Endodermal cell (in vitro differentiated cells): ENCODE data around the gene C17orf67. TPM values are rescaled to one million over a fixed set of nuclear protein-coding genes. Genes with fewer than 3 reads are reported as not detected.

Experiments
- DNase-seq: peaks from one replicate; pipeline ENCODE4 v3.0.0-alpha.2; 2017
- H3K27ac ChIP-seq: 2 replicates; pipeline ENCODE4 v1.5.1; 2013; ENCODE audit warnings: mild to moderate bottlenecking, low read depth, low read length, moderate library complexity
- H3K27me3 ChIP-seq: 2 replicates; pipeline ENCODE4 v1.6.1; 2013; ENCODE audit warnings: mild to moderate bottlenecking, low read length, moderate library complexity; ENCODE audit not compliant: insufficient read depth, control insufficient read depth, poor library complexity, severe bottlenecking
- H3K36me3 ChIP-seq: 2 replicates; pipeline ENCODE4 v1.7.0; 2013; ENCODE audit warnings: mild to moderate bottlenecking, low read length, moderate library complexity; ENCODE audit not compliant: control insufficient read depth, insufficient read depth
- H3K4me1 ChIP-seq: one replicate; pipeline ENCODE4 v1.7.0; 2013; ENCODE audit warnings: low read length; ENCODE audit not compliant: control insufficient read depth, insufficient read depth
- H3K4me3 ChIP-seq: 2 replicates; pipeline ENCODE4 v1.5.1; 2013; ENCODE audit warnings: mild to moderate bottlenecking, low read length, moderate library complexity
- H3K9ac ChIP-seq: 2 replicates; pipeline ENCODE4 v1.6.1; 2013; ENCODE audit warnings: mild to moderate bottlenecking, low read length, moderate library complexity; ENCODE audit not compliant: poor library complexity, severe bottlenecking; ENCODE audit errors: extremely low read depth
- H3K9me3 ChIP-seq: 2 replicates; pipeline ENCODE4 v1.6.1; 2013; ENCODE audit warnings: mild to moderate bottlenecking, low read length, moderate library complexity; ENCODE audit not compliant: control insufficient read depth
- H3K27ac Mint-ChIP-seq: 2 replicates; pipeline ENCODE4 v1.8.0; 2020; ENCODE audit warnings: mixed read lengths
- H3K27me3 Mint-ChIP-seq: 2 replicates; pipeline ENCODE4 v1.8.0; 2021; ENCODE audit warnings: mild to moderate bottlenecking, mixed read lengths; ENCODE audit not compliant: insufficient read depth
- H3K36me3 Mint-ChIP-seq: 2 replicates; pipeline ENCODE4 v1.8.0; 2020; ENCODE audit warnings: low read depth, mixed read lengths
- H3K4me1 Mint-ChIP-seq: 2 replicates; pipeline ENCODE4 v1.8.0; 2020; ENCODE audit warnings: mixed read lengths
- H3K4me3 Mint-ChIP-seq: 2 replicates; pipeline ENCODE4 v1.8.0; 2020; ENCODE audit warnings: mild to moderate bottlenecking, moderate library complexity, mixed read lengths
- H3K9me3 Mint-ChIP-seq: 2 replicates; pipeline ENCODE4 v1.8.0; 2020; ENCODE audit warnings: mild to moderate bottlenecking, mixed read lengths
- CTCF ChIP-seq: fragments of 200-600 bp; sonication (generic); conservative IDR thresholded peaks from 2 replicates; pipeline ENCODE4 v1.5.0; 2021; ENCODE audit warnings: antibody characterized with exemption, mild to moderate bottlenecking
- WGBS, 2 experiments: methylation state at CpG; one replicate each; pipeline versions ENCODE4 v1.1.5 to v1.1.7; 2013; ENCODE audit warnings: missing lambda C conversion rate in 2 of 2, mixed read lengths in 1 of 2; ENCODE audit not compliant: insufficient coverage in 1 of 2, insufficient read length in 1 of 2; 5-methylcytosine and 5-hydroxymethylcytosine counted together
- total RNA-seq, 2 donors: library from RNA; stranded (reverse); fragmentation: NEBNext Ultra II Directional in 1 of 2; extraction: Animal tissue kit (Norgen Biotek cat#: 25700) in 1 of 2; gene quantifications; 2 replicates in 1 of 2; 3 replicates in 1 of 2; pipeline ENCODE4 v1.2.1, GENCODE V29; 2021

The C17orf67 gene
- total RNA-seq, 2 donors from 2014 or later = 1.2 to 1.5 TPM

GRCh38 chr17:56866496-56866895 is 32.8 kb upstream of the C17orf67 start:
- H3K36me3 Mint-ChIP-seq = no peaks in the 10 kb centered on the region
- DNase-seq = no peak
- H3K4me3 ChIP-seq = no peak overlapping the region
- H3K9me3 ChIP-seq = no peaks in the 10 kb centered on the region
- H3K9me3 Mint-ChIP-seq = no peaks in the 10 kb centered on the region
- no peaks in the 10 kb centered on the region for H3K4me1 ChIP-seq
- no peak overlapping the region for H3K27ac Mint-ChIP-seq
- peak; percentile 52 for TF ChIP-seq CTCF
- no peaks in the 10 kb centered on the region for H3K27me3 Mint-ChIP-seq
- WGBS, 2 experiments = 62% methylated on average over 3 of the region's 3 CpGs; no CpG with 5 or more reads in 1 of the 2 experiments
- no peak overlapping the region for H3K27ac ChIP-seq
- no peak overlapping the region for H3K4me3 Mint-ChIP-seq
- H3K36me3 ChIP-seq = peaks cover 7% of the 10 kb centered on the region
- no peaks in the 10 kb centered on the region for H3K4me1 Mint-ChIP-seq
- H3K9ac ChIP-seq = no peak overlapping the region
- H3K27me3 ChIP-seq = no peaks in the 10 kb centered on the region

- Histone ChIP-seq H3K4me3 (no peak overlapping the region), H3K27ac (no peak overlapping the region), H3K27me3 (no peaks in the 10 kb centered on the region), H3K36me3 (peaks cover 7% of the 10 kb centered on the region), H3K9ac (no peak overlapping the region), H3K4me1 (no peaks in the 10 kb centered on the region), H3K9me3 (no peaks in the 10 kb centered on the region)
- H3K27ac Mint-ChIP-seq = no peak overlapping the region
- no peak overlapping the region for H3K4me3 Mint-ChIP-seq
- DNase-seq = no peak
- no peaks in the 10 kb centered on the region for H3K9me3 Mint-ChIP-seq
- H3K4me1 Mint-ChIP-seq = no peaks in the 10 kb centered on the region
- no peaks in the 10 kb centered on the region for H3K27me3 Mint-ChIP-seq
- TF ChIP-seq CTCF = no peak
- 85 to 87% methylated on average over 5 of the region's 5 CpGs for WGBS, 2 experiments
- no peaks in the 10 kb centered on the region for H3K36me3 Mint-ChIP-seq
These were observed 32.4 kb upstream of the C17orf67 start for GRCh38 chr17:56866076-56866475.

- Histone ChIP-seq H3K4me1 (no peaks in the 10 kb centered on the region), H3K9ac (no peak overlapping the region), H3K27me3 (no peaks in the 10 kb centered on the region), H3K27ac (no peak overlapping the region), H3K4me3 (no peak overlapping the region), H3K36me3 (peaks cover 7% of the 10 kb centered on the region), H3K9me3 (no peaks in the 10 kb centered on the region)
- 63 to 78% methylated on average over 3 of the region's 3 CpGs for WGBS, 2 experiments
- no peaks in the 10 kb centered on the region for H3K36me3 Mint-ChIP-seq
- no peaks in the 10 kb centered on the region for H3K9me3 Mint-ChIP-seq
- no peak for TF ChIP-seq CTCF
- H3K4me3 Mint-ChIP-seq = no peak overlapping the region
- no peak overlapping the region for H3K27ac Mint-ChIP-seq
- no peaks in the 10 kb centered on the region for H3K27me3 Mint-ChIP-seq
- no peaks in the 10 kb centered on the region for H3K4me1 Mint-ChIP-seq
- no peak for DNase-seq
These were observed 30.3 kb upstream of the C17orf67 start for GRCh38 chr17:56863974-56864373.
